ENCODE data around the gene ARHGAP23. TPM values are rescaled to one million over a fixed set of nuclear protein-coding genes. Genes with fewer than 3 reads are reported as not detected.
A peak's percentile ranks its signal among the peaks of the same experiment; 100 is the strongest.

The ARHGAP23 gene
- total and polyA plus RNA-seq, 4 experiments from 2014 or later = 0.04 to 0.23 TPM; not detected in 2

DNA sequence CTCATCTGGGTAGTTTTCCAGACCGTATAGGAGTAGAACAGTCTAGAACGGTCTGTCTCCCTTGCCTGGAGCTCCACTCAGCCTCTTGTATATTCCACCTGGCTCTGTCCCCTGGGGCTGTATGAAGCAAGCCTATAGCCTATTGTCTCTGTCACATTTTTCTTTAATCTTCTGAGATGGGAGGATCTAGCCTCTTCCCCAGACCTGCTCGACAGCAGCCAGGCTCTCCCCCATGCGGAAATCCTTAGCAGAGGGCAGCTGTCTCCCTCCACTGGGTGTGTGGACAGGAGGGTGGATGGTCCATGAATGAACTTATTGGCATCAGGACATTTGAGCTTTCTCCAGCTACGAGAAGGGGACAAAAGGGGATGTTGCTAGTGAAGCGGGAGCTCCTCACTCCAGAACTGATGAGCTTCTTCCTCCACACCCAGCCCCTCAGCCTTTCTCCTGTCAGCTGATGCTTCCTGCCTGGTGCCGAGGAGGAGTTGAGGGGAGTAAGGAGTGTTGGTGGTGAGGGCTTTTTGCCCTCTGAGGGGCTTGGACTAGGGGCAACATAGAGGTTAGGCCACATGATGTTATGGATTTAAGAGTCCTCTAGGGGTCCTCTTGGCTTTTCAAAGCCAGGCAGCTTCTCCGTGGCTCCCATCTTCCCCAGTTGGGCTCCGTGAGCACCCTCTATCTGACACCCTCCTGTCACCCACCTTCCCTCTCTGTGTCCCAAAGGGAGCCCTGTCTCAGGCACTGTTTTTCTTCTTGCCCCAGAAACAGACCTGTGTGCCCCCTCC, 28.0 kb downstream of the ARHGAP23 start:
- H3K27me3 Mint-ChIP-seq = peaks cover 34 to 43% of the 10 kb centered on the region in 2 donors
- intact Hi-C loops (cut with micrococcal nuclease) = no loop called here
- ChIA-PET POLR2A (ENCODE audit: partially characterized antibody) (no interaction called here), CTCF (ENCODE audit: partially characterized antibody) (interaction anchor here (2.0 kb wide), 1 partner anchor 12 kb away, joined by 5 read pairs; no protein-coding TSS in a partner anchor)
- no peak overlapping the region for H3K4me3 Mint-ChIP-seq
- peaks cover 7 to 19% (median 14%) of the 10 kb centered on the region in 4 donors for H3K4me1 Mint-ChIP-seq
- Histone ChIP-seq H3K4me1 (ENCODE audit: insufficient read depth, low read length) (no peaks in the 10 kb centered on the region), H3K4me3 (ENCODE audit: low read length in 2 of 2) (no peak overlapping the region), H3K27ac (ENCODE audit: low read depth, low read length) (no peak overlapping the region), H3K9me3 (ENCODE audit: control insufficient read depth in 1 of 2, low read length in 2 of 2) (no peaks in the 10 kb centered on the region), H3K36me3 (ENCODE audit: insufficient read depth, low read length) (no peaks in the 10 kb centered on the region), H3K27me3 (ENCODE audit: insufficient read depth, low read length) (peaks cover 10% of the 10 kb centered on the region)
- peak overlapping the region in 1 of 7 donors; percentile 69 for H3K27ac Mint-ChIP-seq
- no peaks in the 10 kb centered on the region for H3K36me3 Mint-ChIP-seq
- H3K9me3 Mint-ChIP-seq = peaks cover 0 to 2% (median 0%) of the 10 kb centered on the region in 8 donors
- DNase-seq = no peak

GRCh38 chr17:38457577-38458371, 29.5 kb downstream of the ARHGAP23 start:
- no peak for DNase-seq
- Mint-ChIP-seq H3K9me3 (peaks cover 0 to 2% (median 0%) of the 10 kb centered on the region in 8 donors), H3K4me1 (peaks cover 7 to 13% (median 11%) of the 10 kb centered on the region in 4 donors), H3K27ac (no peak overlapping the region), H3K4me3 (no peak overlapping the region), H3K36me3 (no peaks in the 10 kb centered on the region), H3K27me3 (peaks cover 25 to 35% of the 10 kb centered on the region in 2 donors)
- ChIA-PET POLR2A (ENCODE audit: partially characterized antibody) (no interaction called here), CTCF (ENCODE audit: partially characterized antibody) (no interaction called here)
- Histone ChIP-seq H3K9me3 (ENCODE audit: control insufficient read depth in 1 of 2, low read length in 2 of 2) (no peaks in the 10 kb centered on the region), H3K4me3 (ENCODE audit: low read length in 2 of 2) (no peak overlapping the region), H3K27ac (ENCODE audit: low read depth, low read length) (no peak overlapping the region), H3K27me3 (ENCODE audit: insufficient read depth, low read length) (peaks cover 4% of the 10 kb centered on the region), H3K4me1 (ENCODE audit: insufficient read depth, low read length) (no peaks in the 10 kb centered on the region), H3K36me3 (ENCODE audit: insufficient read depth, low read length) (no peaks in the 10 kb centered on the region)
- intact Hi-C loops (cut with micrococcal nuclease) = no loop called here

DNA sequence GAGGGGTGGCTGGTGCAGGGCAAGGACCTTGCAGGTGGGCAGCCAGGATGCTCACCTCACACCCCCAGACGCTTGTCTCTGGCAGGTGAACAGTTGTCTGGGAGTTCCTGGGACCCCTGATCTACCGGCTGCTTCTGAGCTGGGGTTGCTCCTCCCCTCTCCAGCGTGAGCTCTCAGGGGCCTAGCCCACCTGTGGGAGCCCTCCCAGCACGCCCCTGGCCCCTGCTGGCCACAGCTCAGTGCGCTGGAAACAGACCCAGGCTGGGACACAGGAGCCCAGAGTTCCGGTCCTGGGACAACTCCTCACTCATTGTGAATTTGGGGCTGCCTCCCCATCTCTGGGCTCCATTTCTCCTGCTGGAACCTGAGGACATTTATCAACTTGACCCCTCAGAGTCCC, 30.3 kb downstream of the ARHGAP23 start:
- peaks cover 0 to 2% (median 0%) of the 10 kb centered on the region in 8 donors for H3K9me3 Mint-ChIP-seq
- Histone ChIP-seq H3K27me3 (ENCODE audit: insufficient read depth, low read length) (no peaks in the 10 kb centered on the region), H3K9me3 (ENCODE audit: control insufficient read depth in 1 of 2, low read length in 2 of 2) (no peaks in the 10 kb centered on the region), H3K4me3 (ENCODE audit: low read length in 2 of 2) (no peak overlapping the region), H3K27ac (ENCODE audit: low read depth, low read length) (no peak overlapping the region), H3K36me3 (ENCODE audit: insufficient read depth, low read length) (no peaks in the 10 kb centered on the region), H3K4me1 (ENCODE audit: insufficient read depth, low read length) (no peaks in the 10 kb centered on the region)
- H3K27me3 Mint-ChIP-seq = peaks cover 18 to 29% of the 10 kb centered on the region in 2 donors
- H3K36me3 Mint-ChIP-seq = no peaks in the 10 kb centered on the region
- intact Hi-C loops (cut with micrococcal nuclease) = no loop called here
- no peak overlapping the region for H3K4me3 Mint-ChIP-seq
- CTCF ChIA-PET (ENCODE audit: partially characterized antibody) = no interaction called here
- H3K4me1 Mint-ChIP-seq = peaks cover 2 to 6% (median 4%) of the 10 kb centered on the region in 4 donors
- H3K27ac Mint-ChIP-seq = no peak overlapping the region
- DNase-seq = no peak
- POLR2A ChIA-PET (ENCODE audit: partially characterized antibody) = no interaction called here

- no peak overlapping the region for H3K27ac ChIP-seq (ENCODE audit: low read depth, low read length)
- no peak for DNase-seq
- Mint-ChIP-seq H3K36me3 (no peaks in the 10 kb centered on the region), H3K4me3 (no peak overlapping the region), H3K27ac (no peak overlapping the region), H3K9me3 (peaks cover 0 to 2% (median 0%) of the 10 kb centered on the region in 8 donors), H3K27me3 (peaks cover 18 to 30% of the 10 kb centered on the region in 2 donors), H3K4me1 (peaks cover 0 to 6% (median 4%) of the 10 kb centered on the region in 4 donors)
- POLR2A ChIA-PET (ENCODE audit: partially characterized antibody) = no interaction called here
- no peaks in the 10 kb centered on the region for H3K9me3 ChIP-seq (ENCODE audit: control insufficient read depth in 1 of 2, low read length in 2 of 2)
- intact Hi-C loops (cut with micrococcal nuclease) = no loop called here
- CTCF ChIA-PET (ENCODE audit: partially characterized antibody) = no interaction called here
- H3K4me3 ChIP-seq (ENCODE audit: low read length in 2 of 2) = no peak overlapping the region
- H3K36me3 ChIP-seq (ENCODE audit: insufficient read depth, low read length) = no peaks in the 10 kb centered on the region
- no peaks in the 10 kb centered on the region for H3K4me1 ChIP-seq (ENCODE audit: insufficient read depth, low read length)
- no peaks in the 10 kb centered on the region for H3K27me3 ChIP-seq (ENCODE audit: insufficient read depth, low read length)
Measured at GRCh38 chr17:38459567-38459966, 31.3 kb downstream of the ARHGAP23 start.

DNA sequence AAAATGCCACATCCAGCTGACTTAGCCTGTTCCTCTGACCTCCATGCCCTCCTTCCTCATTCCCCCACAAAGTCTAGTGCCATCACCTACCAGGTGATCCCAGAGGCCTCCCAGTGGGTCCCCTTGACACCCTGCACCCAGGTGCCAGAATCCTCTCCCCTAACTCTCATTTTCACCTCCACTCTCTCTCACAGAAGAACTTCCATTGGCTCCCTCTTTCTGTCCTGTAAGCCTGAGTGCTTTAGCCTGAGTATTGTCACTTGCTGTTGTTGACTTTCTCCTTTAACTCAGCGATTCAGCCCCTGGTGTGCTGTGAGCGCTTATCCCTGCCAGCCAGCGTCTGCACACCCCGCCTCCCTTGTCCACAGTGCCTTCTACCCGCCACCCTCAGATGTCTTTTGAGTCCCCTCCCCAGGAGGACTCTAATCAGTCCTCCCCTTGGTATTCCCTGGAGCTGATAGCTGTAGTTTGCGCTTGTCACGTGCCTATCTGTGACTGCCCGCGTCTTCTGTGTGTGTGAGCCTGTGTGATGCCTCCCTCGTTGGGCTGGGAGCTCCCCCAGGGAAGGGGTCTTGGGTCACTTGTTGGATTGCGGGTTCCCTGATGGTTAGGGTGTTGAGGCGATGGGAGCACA, 31.9 kb downstream of the ARHGAP23 start:
- Histone ChIP-seq H3K4me1 (ENCODE audit: insufficient read depth, low read length) (no peaks in the 10 kb centered on the region), H3K27ac (ENCODE audit: low read depth, low read length) (no peak overlapping the region), H3K9me3 (ENCODE audit: control insufficient read depth in 1 of 2, low read length in 2 of 2) (no peaks in the 10 kb centered on the region), H3K4me3 (ENCODE audit: low read length in 2 of 2) (no peak overlapping the region), H3K36me3 (ENCODE audit: insufficient read depth, low read length) (no peaks in the 10 kb centered on the region), H3K27me3 (ENCODE audit: insufficient read depth, low read length) (no peaks in the 10 kb centered on the region)
- intact Hi-C loops (cut with micrococcal nuclease) = no loop called here
- peaks cover 0 to 2% (median 0%) of the 10 kb centered on the region in 8 donors for H3K9me3 Mint-ChIP-seq
- no peaks in the 10 kb centered on the region for H3K36me3 Mint-ChIP-seq
- ChIA-PET POLR2A (ENCODE audit: partially characterized antibody) (no interaction called here), CTCF (ENCODE audit: partially characterized antibody) (no interaction called here)
- no peak for DNase-seq
- H3K4me1 Mint-ChIP-seq = no peaks in the 10 kb centered on the region
- H3K4me3 Mint-ChIP-seq = no peak overlapping the region
- no peak overlapping the region for H3K27ac Mint-ChIP-seq
- peaks cover 11 to 24% of the 10 kb centered on the region in 2 donors for H3K27me3 Mint-ChIP-seq

- Histone ChIP-seq H3K4me3 (ENCODE audit: low read length in 2 of 2) (no peak overlapping the region), H3K36me3 (ENCODE audit: insufficient read depth, low read length) (no peaks in the 10 kb centered on the region), H3K9me3 (ENCODE audit: control insufficient read depth in 1 of 2, low read length in 2 of 2) (no peaks in the 10 kb centered on the region), H3K4me1 (ENCODE audit: insufficient read depth, low read length) (no peaks in the 10 kb centered on the region), H3K27ac (ENCODE audit: low read depth, low read length) (no peak overlapping the region), H3K27me3 (ENCODE audit: insufficient read depth, low read length) (no peaks in the 10 kb centered on the region)
- POLR2A ChIA-PET (ENCODE audit: partially characterized antibody) = no interaction called here
- Mint-ChIP-seq H3K9me3 (peaks cover 0 to 2% (median 0%) of the 10 kb centered on the region in 8 donors), H3K27ac (no peak overlapping the region), H3K4me1 (no peaks in the 10 kb centered on the region), H3K4me3 (no peak overlapping the region), H3K36me3 (no peaks in the 10 kb centered on the region), H3K27me3 (peaks cover 10 to 21% of the 10 kb centered on the region in 2 donors)
- CTCF ChIA-PET (ENCODE audit: partially characterized antibody) = no interaction called here
- intact Hi-C loops (cut with micrococcal nuclease) = no loop called here
- DNase-seq = no peak
Measured at GRCh38 chr17:38460716-38461630, 32.7 kb downstream of the ARHGAP23 start.
